Measurements from ENCODE around the gene NUB1.

The NUB1 gene

GRCh38 chr7:151343516-151343915 is 1.9 kb downstream of the NUB1 start:
- H3K9me3 Mint-ChIP-seq = peaks cover 12% of the 10 kb centered on the region
- no peaks in the 10 kb centered on the region for H3K27me3 Mint-ChIP-seq (ENCODE audit: low read depth)
- DNase-seq (ENCODE audit: low spot score) = no peak
- peaks cover 33% of the 10 kb centered on the region for H3K4me1 Mint-ChIP-seq (ENCODE audit: low read depth)
- peaks cover 30% of the 10 kb centered on the region for H3K36me3 Mint-ChIP-seq (ENCODE audit: low read depth)
- peak overlapping the region; percentile 84 for H3K4me3 Mint-ChIP-seq
- H3K27ac Mint-ChIP-seq = peak overlapping the region; percentile 90

- Mint-ChIP-seq H3K27ac (peak overlapping the region; percentile 66), H3K27me3 (ENCODE audit: low read depth) (no peaks in the 10 kb centered on the region), H3K4me3 (no peak overlapping the region), H3K36me3 (ENCODE audit: low read depth) (peaks cover 36% of the 10 kb centered on the region), H3K4me1 (ENCODE audit: low read depth) (peaks cover 31% of the 10 kb centered on the region), H3K9me3 (no peaks in the 10 kb centered on the region)
- no peak for DNase-seq (ENCODE audit: low spot score)
Measured at GRCh38 chr7:151345576-151346469, 4.2 kb downstream of the NUB1 start.

- Mint-ChIP-seq H3K27ac (no peak overlapping the region), H3K4me3 (no peak overlapping the region), H3K27me3 (ENCODE audit: low read depth) (no peaks in the 10 kb centered on the region), H3K9me3 (no peaks in the 10 kb centered on the region), H3K36me3 (ENCODE audit: low read depth) (peaks cover 42% of the 10 kb centered on the region), H3K4me1 (ENCODE audit: low read depth) (peaks cover 37% of the 10 kb centered on the region)
- DNase-seq (ENCODE audit: low spot score) = no peak
Measured at GRCh38 chr7:151346470-151346769, 4.8 kb downstream of the NUB1 start.

- Mint-ChIP-seq H3K9me3 (no peaks in the 10 kb centered on the region), H3K4me1 (ENCODE audit: low read depth) (peaks cover 45% of the 10 kb centered on the region), H3K4me3 (no peak overlapping the region)
Measured at GRCh38 chr7:151347200-151347599, 5.6 kb downstream of the NUB1 start.

GRCh38 chr7:151348970-151349369 is 7.4 kb downstream of the NUB1 start:
- no peaks in the 10 kb centered on the region for H3K27me3 Mint-ChIP-seq (ENCODE audit: low read depth)
- H3K27ac Mint-ChIP-seq = peak overlapping the region; percentile 97
- peaks cover 43% of the 10 kb centered on the region for H3K4me1 Mint-ChIP-seq (ENCODE audit: low read depth)
- H3K9me3 Mint-ChIP-seq = no peaks in the 10 kb centered on the region
- H3K36me3 Mint-ChIP-seq (ENCODE audit: low read depth) = peaks cover 55% of the 10 kb centered on the region
- no peak for DNase-seq (ENCODE audit: low spot score)
- peak overlapping the region; percentile 87 for H3K4me3 Mint-ChIP-seq

More at GRCh38 chr7:151347200-151347599, 5.6 kb downstream of the NUB1 start:
- Mint-ChIP-seq H3K36me3 (ENCODE audit: low read depth) (peaks cover 50% of the 10 kb centered on the region), H3K27me3 (ENCODE audit: low read depth) (no peaks in the 10 kb centered on the region), H3K27ac (no peak overlapping the region)
- DNase-seq (ENCODE audit: low spot score) = no peak

- peak overlapping the region; percentile 87 for H3K4me3 Mint-ChIP-seq
- peak overlapping the region; percentile 97 for H3K27ac Mint-ChIP-seq
- no peaks in the 10 kb centered on the region for H3K27me3 Mint-ChIP-seq (ENCODE audit: low read depth)
- no peak for DNase-seq (ENCODE audit: low spot score)
- peaks cover 56% of the 10 kb centered on the region for H3K36me3 Mint-ChIP-seq (ENCODE audit: low read depth)
- no peaks in the 10 kb centered on the region for H3K9me3 Mint-ChIP-seq
- peaks cover 44% of the 10 kb centered on the region for H3K4me1 Mint-ChIP-seq (ENCODE audit: low read depth)
Measured at GRCh38 chr7:151349507-151349853, 7.9 kb downstream of the NUB1 start.

GRCh38 chr7:151351027-151351426 is 9.4 kb downstream of the NUB1 start:
- no peaks in the 10 kb centered on the region for H3K27me3 Mint-ChIP-seq (ENCODE audit: low read depth)
- no peaks in the 10 kb centered on the region for H3K9me3 Mint-ChIP-seq
- H3K4me1 Mint-ChIP-seq (ENCODE audit: low read depth) = peaks cover 40% of the 10 kb centered on the region
- peak; percentile 26 for DNase-seq (ENCODE audit: low spot score)
- H3K36me3 Mint-ChIP-seq (ENCODE audit: low read depth) = peaks cover 56% of the 10 kb centered on the region
- H3K4me3 Mint-ChIP-seq = peak overlapping the region; percentile 70
- peak overlapping the region; percentile 93 for H3K27ac Mint-ChIP-seq

GRCh38 chr7:151351967-151352366 is 10.4 kb downstream of the NUB1 start:
- peak; percentile 60 for DNase-seq (ENCODE audit: low spot score)
- H3K4me1 Mint-ChIP-seq (ENCODE audit: low read depth) = peaks cover 39% of the 10 kb centered on the region
- H3K27ac Mint-ChIP-seq = peak overlapping the region; percentile 93
- peaks cover 54% of the 10 kb centered on the region for H3K36me3 Mint-ChIP-seq (ENCODE audit: low read depth)
- H3K9me3 Mint-ChIP-seq = no peaks in the 10 kb centered on the region
- peak overlapping the region; percentile 70 for H3K4me3 Mint-ChIP-seq
- no peaks in the 10 kb centered on the region for H3K27me3 Mint-ChIP-seq (ENCODE audit: low read depth)

GRCh38 chr7:151352512-151352911 is 10.9 kb downstream of the NUB1 start:
- peaks cover 39% of the 10 kb centered on the region for H3K4me1 Mint-ChIP-seq (ENCODE audit: low read depth)
- peaks cover 58% of the 10 kb centered on the region for H3K36me3 Mint-ChIP-seq (ENCODE audit: low read depth)
- H3K9me3 Mint-ChIP-seq = no peaks in the 10 kb centered on the region
- H3K27me3 Mint-ChIP-seq (ENCODE audit: low read depth) = no peaks in the 10 kb centered on the region
- no peak overlapping the region for H3K4me3 Mint-ChIP-seq
- no peak for DNase-seq (ENCODE audit: low spot score)
- peak overlapping the region; percentile 93 for H3K27ac Mint-ChIP-seq

- DNase-seq (ENCODE audit: low spot score) = no peak
- Mint-ChIP-seq H3K9me3 (no peaks in the 10 kb centered on the region), H3K4me3 (no peak overlapping the region), H3K4me1 (ENCODE audit: low read depth) (no peaks in the 10 kb centered on the region), H3K27ac (no peak overlapping the region), H3K36me3 (ENCODE audit: low read depth) (peaks cover 48% of the 10 kb centered on the region), H3K27me3 (ENCODE audit: low read depth) (no peaks in the 10 kb centered on the region)
Measured at GRCh38 chr7:151361193-151361959, 19.8 kb downstream of the NUB1 start.

GRCh38 chr7:151363182-151363581 is 21.6 kb downstream of the NUB1 start:
- H3K27ac Mint-ChIP-seq = no peak overlapping the region

GRCh38 chr7:151366166-151366879 is 24.7 kb downstream of the NUB1 start:
- Mint-ChIP-seq H3K36me3 (ENCODE audit: low read depth) (peaks cover 40% of the 10 kb centered on the region), H3K27ac (no peak overlapping the region), H3K4me3 (no peak overlapping the region), H3K27me3 (ENCODE audit: low read depth) (no peaks in the 10 kb centered on the region), H3K4me1 (ENCODE audit: low read depth) (peaks cover 4% of the 10 kb centered on the region), H3K9me3 (no peaks in the 10 kb centered on the region)
- no peak for DNase-seq (ENCODE audit: low spot score)

More at GRCh38 chr7:151363182-151363581, 21.6 kb downstream of the NUB1 start:
- DNase-seq (ENCODE audit: low spot score) = no peak
- H3K36me3 Mint-ChIP-seq (ENCODE audit: low read depth) = peaks cover 45% of the 10 kb centered on the region
- no peak overlapping the region for H3K4me3 Mint-ChIP-seq
- peaks cover 3% of the 10 kb centered on the region for H3K4me1 Mint-ChIP-seq (ENCODE audit: low read depth)
- H3K9me3 Mint-ChIP-seq = no peaks in the 10 kb centered on the region
- no peaks in the 10 kb centered on the region for H3K27me3 Mint-ChIP-seq (ENCODE audit: low read depth)

GRCh38 chr7:151366880-151367222 is 25.2 kb downstream of the NUB1 start:
- no peaks in the 10 kb centered on the region for H3K9me3 Mint-ChIP-seq
- H3K4me1 Mint-ChIP-seq (ENCODE audit: low read depth) = peaks cover 4% of the 10 kb centered on the region
- peaks cover 36% of the 10 kb centered on the region for H3K36me3 Mint-ChIP-seq (ENCODE audit: low read depth)
- H3K4me3 Mint-ChIP-seq = no peak overlapping the region
- no peak for DNase-seq (ENCODE audit: low spot score)
- H3K27ac Mint-ChIP-seq = no peak overlapping the region
- no peaks in the 10 kb centered on the region for H3K27me3 Mint-ChIP-seq (ENCODE audit: low read depth)

- no peaks in the 10 kb centered on the region for H3K9me3 Mint-ChIP-seq
- H3K36me3 Mint-ChIP-seq (ENCODE audit: low read depth) = peaks cover 34% of the 10 kb centered on the region
- peaks cover 4% of the 10 kb centered on the region for H3K4me1 Mint-ChIP-seq (ENCODE audit: low read depth)
- H3K27me3 Mint-ChIP-seq (ENCODE audit: low read depth) = no peaks in the 10 kb centered on the region
- H3K4me3 Mint-ChIP-seq = no peak overlapping the region
- DNase-seq (ENCODE audit: low spot score) = no peak
- H3K27ac Mint-ChIP-seq = no peak overlapping the region
Measured at GRCh38 chr7:151367284-151367683, 25.7 kb downstream of the NUB1 start.
